K562 (cell line): ENCODE data around the gene ARHGAP28. TPM values are rescaled to one million over a fixed set of nuclear protein-coding genes. Genes with fewer than 3 reads are reported as not detected.

Source experiments
- ATAC-seq: fragments of 200-7000 bp; cut with Tn5 transposase; 3 replicates; pipeline ENCODE4 v1.9.1; 2020; ENCODE audit warnings: moderate library complexity
- BruUV-seq: library from RNA; stranded (reverse); fragments of 400-500 nt; replicated peaks from 2 replicates; lab custom pipeline; 2021; lab: Mats Ljungman, UMichigan
- CTCF ChIA-PET: fragments of 300-600 bp; formaldehyde crosslinking; extraction: SDS; loops from one replicate; lab custom pipeline; 2021; ENCODE audit warnings: low intra/inter-chr PET ratio; lab: Yijun Ruan, JAX
- POLR2A ChIA-PET: fragments of 300-600, 350-650 bp; sonication (Branson Sonifier 250); formaldehyde crosslinking; extraction: SDS; loops from one replicate; lab custom pipeline; 2021; ENCODE audit warnings: antibody characterized with exemption, inconsistent platforms; lab: Yijun Ruan, JAX
- DNase-seq, 4 experiments: peaks; one replicate each; pipeline versions ENCODE4 v3.0.0 to v3.0.0-alpha.2; 2011 to 2018; ENCODE audit warnings: low spot score in 3 of 4, mixed read lengths in 3 of 4; ENCODE audit errors: extremely low read depth in 1 of 4
- FAIRE-seq: peaks from 2 replicates; lab custom pipeline; 2011; peaks lifted over from hg19 to GRCh38; lab: Jason Lieb, UNC
- H2AFZ ChIP-seq: 2 replicates; pipeline ENCODE4 v1.6.0; 2011; ENCODE audit warnings: low read depth, low read length, control low read depth, inconsistent platforms
- H3K27ac ChIP-seq: fragments of 200-600 bp; 3 replicates; pipeline ENCODE4 v1.8.0; 2011; ENCODE audit warnings: low read depth, mild to moderate bottlenecking, control low read depth, inconsistent platforms, low read length, moderate library complexity, mixed read lengths; ENCODE audit errors: extremely low read depth
- H3K27me3 ChIP-seq, 2 experiments: fragments of 300-600 bp in 1 of 2; 2 replicates in 1 of 2; 3 replicates in 1 of 2; pipeline versions ENCODE4 v1.6.0 to v1.8.0; 2011; ENCODE audit warnings: inconsistent platforms in 2 of 2, low read length in 2 of 2, mild to moderate bottlenecking in 1 of 2, mixed read lengths in 1 of 2, moderate library complexity in 1 of 2; ENCODE audit not compliant: control insufficient read depth in 2 of 2, insufficient read depth in 2 of 2
- H3K36me3 ChIP-seq: fragments of 300-600 bp; 3 replicates; pipeline ENCODE4 v1.8.0; 2011; ENCODE audit warnings: mild to moderate bottlenecking, low read length, inconsistent platforms; ENCODE audit not compliant: control insufficient read depth, insufficient read depth
- H3K4me1 ChIP-seq, 2 experiments: fragments of 200-600 bp in 1 of 2; replicated peaks in 1 of 2; 2 replicates in 1 of 2; 3 replicates in 1 of 2; pipeline versions ENCODE4 v1.5.1 to v1.8.0; 2011; ENCODE audit warnings: inconsistent platforms in 2 of 2, low read length in 2 of 2, mild to moderate bottlenecking in 1 of 2, mixed read lengths in 1 of 2, moderate library complexity in 1 of 2; ENCODE audit not compliant: control insufficient read depth in 2 of 2, insufficient read depth in 2 of 2
- H3K4me2 ChIP-seq: 2 replicates; pipeline ENCODE4 v1.6.1; 2011; ENCODE audit warnings: low read length, control low read depth, inconsistent platforms, mixed read lengths; ENCODE audit not compliant: insufficient read depth
- H3K4me3 ChIP-seq: fragments of 200-600 bp; sonication (generic), shearing (Covaris generic); 2 replicates; pipeline ENCODE4 v1.5.1; 2016; ENCODE audit warnings: control low read depth, inconsistent platforms
- H3K79me2 ChIP-seq: fragments of 200-600 bp; 3 replicates; pipeline ENCODE4 v1.8.0; 2011; ENCODE audit warnings: low read length, inconsistent platforms; ENCODE audit not compliant: control insufficient read depth, insufficient read depth
- H3K9ac ChIP-seq, 2 experiments: 2 replicates each; pipeline versions ENCODE4 v1.6.0 to v1.6.1; 2011; ENCODE audit warnings: low read depth in 2 of 2, low read length in 2 of 2, control low read depth in 1 of 2, inconsistent platforms in 1 of 2, mild to moderate bottlenecking in 1 of 2, mixed read lengths in 1 of 2; ENCODE audit not compliant: insufficient read depth in 1 of 2
- H3K9me1 ChIP-seq: one replicate; pipeline ENCODE4 v1.6.0; 2011; ENCODE audit warnings: inconsistent platforms, mild to moderate bottlenecking, low read length, moderate library complexity; ENCODE audit not compliant: control insufficient read depth, insufficient read depth
- H3K9me3 ChIP-seq: replicated peaks from 2 replicates; pipeline ENCODE4 v1.5.1; 2011; ENCODE audit warnings: low read depth, low read length, inconsistent platforms; ENCODE audit not compliant: control insufficient read depth, insufficient read depth
- H4K20me1 ChIP-seq: replicated peaks from 2 replicates; pipeline ENCODE4 v1.6.1; 2011; ENCODE audit warnings: low read length, inconsistent platforms, mixed read lengths; ENCODE audit not compliant: control insufficient read depth, insufficient read depth
- C11orf30 ChIP-seq: fragments of 450-650 bp; IDR thresholded peaks from 2 replicates; pipeline ENCODE4 v1.6.1; 2016; ENCODE audit warnings: low read depth, mild to moderate bottlenecking
- ETS1 ChIP-seq: conservative IDR thresholded peaks from 2 replicates; pipeline ENCODE4 v1.6.1; 2011; ENCODE audit warnings: low read depth, mild to moderate bottlenecking, low read length; ENCODE audit not compliant: control insufficient read depth
- EZH2 ChIP-seq: IDR thresholded peaks from 2 replicates; pipeline ENCODE4 v1.6.1; 2012; ENCODE audit warnings: low read depth, mild to moderate bottlenecking, inconsistent platforms, low read length, borderline replicate concordance
- GABPB2 ChIP-seq: fragments of 250-450 bp; sonication (Bioruptor Pico); conservative IDR thresholded peaks from 2 replicates; pipeline ENCODE4 v1.5.1; 2021; ENCODE audit warnings: mild to moderate bottlenecking
- ID3 ChIP-seq, 2 experiments: fragments of 250-450 bp in 1 of 2; fragments of 450-650 bp in 1 of 2; sonication (Bioruptor Pico) in 1 of 2; IDR thresholded peaks; 2 replicates each; pipeline versions ENCODE4 v1.6.1 to v1.8.0; 2016 to 2021; ENCODE audit warnings: mild to moderate bottlenecking in 2 of 2, moderate library complexity in 2 of 2, missing compliant biosample characterization in 1 of 2, missing genetic modification characterization in 1 of 2
- KDM1A ChIP-seq, 2 experiments: fragments of 450-650 bp; IDR thresholded peaks; 2 replicates each; pipeline ENCODE4 v1.6.1; 2016; ENCODE audit warnings: mild to moderate bottlenecking in 2 of 2
- ZNF316 ChIP-seq: fragments of 450-650 bp; IDR thresholded peaks from 2 replicates; pipeline ENCODE4 v1.6.1; 2016
- WGBS: fragments of 100-300 bp; shearing (Covaris generic); methylation state at CpG from one replicate; pipeline ENCODE4 v1.1.6; 2016; ENCODE audit warnings: low coverage, mixed read lengths; ENCODE audit not compliant: insufficient coverage; ENCODE audit errors: missing lambda C conversion rate; 5-methylcytosine and 5-hydroxymethylcytosine counted together
- in situ Hi-C: fragments of 300-500 bp; cut with MboI; formaldehyde crosslinking; loops from 4 replicates; pipeline ENCODE4 v1.15.0; 2018; ENCODE audit warnings: inconsistent platforms, mixed read lengths
- intact Hi-C: fragments of 100-400 bp; cut with micrococcal nuclease; formaldehyde crosslinking; loops from 2 replicates; pipeline ENCODE4 v1.14.2; 2022
- polyA plus RNA-seq, 8 experiments: library from polyadenylated mRNA; depleted of rRNA in 4 of 8; stranded (reverse) in 5 of 8; unstranded in 3 of 8; fragments of >200 nt; fragmentation: Nextera tagmentation in 2 of 8; fragmentation: Illumina TruSeq in 1 of 8; extraction: Ambion mirVana in 2 of 8; extraction: Trizol in 1 of 8; gene quantifications; 2 replicates each; pipeline versions ENCODE4 v1.2.1 to v1.2.3, GENCODE V29; 2011 to 2014; ENCODE audit warnings: inconsistent platforms in 1 of 8, missing spikeins in 1 of 8
- total RNA-seq, 7 experiments: library from RNA; depleted of rRNA in 6 of 7; stranded (reverse); fragments of >200 nt in 6 of 7; fragmentation: Illumina TruSeq in 2 of 7; extraction: Trizol in 2 of 7; gene quantifications; 2 replicates each; pipeline versions ENCODE4 v1.2.1 to v1.2.3, GENCODE V29; 2011 to 2021; ENCODE audit warnings: low replicate concordance in 1 of 7

ARHGAP28 gene
- total and polyA plus RNA-seq, 9 of the 15 experiments (the other 6 are each of a cell fraction or from before 2014, with no cell fraction given): 0.93 to 5.9 (median 5.0) TPM

- FAIRE-seq (no peak), DNase-seq (no peak), ATAC-seq (peak; percentile 30; the same call in 1 of the 3 replicates)
- intact Hi-C loops (no loop called here), in situ Hi-C loops (no loop called here)
- no peaks in the 10 kb centered on the region for H3K9me1 ChIP-seq
- ChIA-PET CTCF (no interaction called here), POLR2A (no interaction called here)
- no peaks in the 10 kb centered on the region for H3K9me3 ChIP-seq
- H3K27ac ChIP-seq: no peak overlapping the region
- peaks cover 51 to 68% of the 10 kb centered on the region in 2 experiments for H3K27me3 ChIP-seq
- no peaks in the 10 kb centered on the region for H3K36me3 ChIP-seq
- H4K20me1 ChIP-seq: no peaks in the 10 kb centered on the region; the same call in 1 of the 2 replicates
- no peak overlapping the region for H2AFZ ChIP-seq
- no peak overlapping the region for H3K4me3 ChIP-seq
- 1% methylated on average over 16 of the region's 16 CpGs for WGBS
- no peak overlapping the region for H3K4me2 ChIP-seq
- H3K79me2 ChIP-seq: no peaks in the 10 kb centered on the region
- no peak overlapping the region for H3K9ac ChIP-seq
- TF ChIP-seq GABPB2: no peak
- TF ChIP-seq ETS1: no peak
- peak; percentile 56 for TF ChIP-seq ZNF316
- TF ChIP-seq C11orf30: peak; percentile 33; the same call in 1 of the 2 replicates
- 0 out of 2 replicates have a peak, but pooled peaks have one; percentile 23 for TF ChIP-seq EZH2
- TF ChIP-seq ID3 (CRISPR knock-in tag; IDR thresholded peaks at IDR 0.05): no peak
- TF ChIP-seq ID3 (tag; IDR thresholded peaks at IDR 0.05): no peak
- no peak for TF ChIP-seq KDM1A (IDR thresholded peaks at IDR 0.05)
- BruUV-seq: no TSS peak
- H3K4me1 ChIP-seq: no peaks in the 10 kb centered on the region; a peak in 1 of 5 replicates
These were observed 219.0 kb downstream of the ARHGAP28 start for GRCh38 chr18:6948281-6949055.
